Breast epithelium (tissue), 3 donors: ENCODE measurements around the gene LRR1.

Experiments
- CTCF ChIP-seq, 3 donors: fragments of 450-650 bp; IDR thresholded peaks; one replicate each; pipeline ENCODE4 v1.5.1; 2016 to 2017; ENCODE audit warnings: antibody characterized with exemption in 3 of 3, mild to moderate bottlenecking in 3 of 3, moderate library complexity in 3 of 3
- POLR2A ChIP-seq: fragments of 450-650 bp; IDR thresholded peaks from one replicate; pipeline ENCODE4 v1.6.1; 2016; ENCODE audit warnings: antibody characterized with exemption, mild to moderate bottlenecking, moderate library complexity
- POLR2AphosphoS5 ChIP-seq, 3 donors: sonication (generic); formaldehyde crosslinking; IDR thresholded peaks; one replicate each; pipeline ENCODE4 v1.6.1; 2017; ENCODE audit warnings: antibody characterized with exemption in 3 of 3

- TF ChIP-seq CTCF (IDR thresholded peaks at IDR 0.05) = no peak
- no peak for TF ChIP-seq POLR2A
- TF ChIP-seq POLR2AphosphoS5 (IDR thresholded peaks at IDR 0.05) = no peak
Observed at GRCh38 chr14:49549881-49550280, 48.9 kb upstream of the LRR1 start.
